Stimulated activated CD8-positive, alpha-beta memory T cell treated with anti-CD3 and anti-CD28 coated beads, Interleukin-4, amount 100 ng/mL, for 48 hours (primary cell): Measurements from ENCODE around the gene PEDS1.

Experiments
- DNase-seq: peaks from one replicate; pipeline ENCODE4 v3.0.0-alpha.2; 2020

Gene PEDS1

DNA sequence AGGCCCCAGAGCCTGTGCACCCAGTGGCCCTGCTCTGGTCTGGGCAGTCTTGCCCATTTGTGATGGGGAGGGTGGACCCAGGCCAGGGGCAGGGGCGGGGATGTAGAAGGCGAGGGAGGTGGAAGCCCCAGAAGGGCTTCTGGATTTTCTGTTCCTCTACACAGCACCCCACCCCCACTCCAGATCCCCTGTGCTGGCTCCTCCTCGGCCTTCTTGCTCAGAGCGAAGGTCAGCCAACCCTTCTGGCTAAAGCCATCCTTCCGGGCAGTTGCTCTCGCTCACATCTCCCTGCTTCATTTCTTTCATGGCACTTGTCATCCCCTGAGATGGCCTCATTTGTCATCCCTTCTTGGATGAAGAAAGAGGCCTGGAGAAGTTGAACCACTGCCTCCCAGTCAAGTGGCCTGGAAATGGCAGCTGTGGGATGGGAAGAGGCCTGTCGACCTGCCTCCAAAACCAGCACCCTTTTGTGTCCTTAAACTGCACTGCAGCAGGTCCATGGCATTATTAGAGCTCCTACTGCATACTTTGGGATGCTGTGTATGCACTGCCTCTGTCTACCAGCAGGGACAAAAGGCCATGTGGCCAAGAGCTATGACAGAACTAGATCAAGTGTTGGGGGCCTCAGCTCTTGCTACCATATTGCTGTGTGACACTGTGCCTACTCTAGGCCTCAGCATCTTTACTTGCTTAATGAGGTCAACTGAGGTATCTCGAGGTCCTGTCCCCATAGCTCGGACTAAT is 19.9 kb downstream of the PEDS1 start:
- no peak for DNase-seq

DNA sequence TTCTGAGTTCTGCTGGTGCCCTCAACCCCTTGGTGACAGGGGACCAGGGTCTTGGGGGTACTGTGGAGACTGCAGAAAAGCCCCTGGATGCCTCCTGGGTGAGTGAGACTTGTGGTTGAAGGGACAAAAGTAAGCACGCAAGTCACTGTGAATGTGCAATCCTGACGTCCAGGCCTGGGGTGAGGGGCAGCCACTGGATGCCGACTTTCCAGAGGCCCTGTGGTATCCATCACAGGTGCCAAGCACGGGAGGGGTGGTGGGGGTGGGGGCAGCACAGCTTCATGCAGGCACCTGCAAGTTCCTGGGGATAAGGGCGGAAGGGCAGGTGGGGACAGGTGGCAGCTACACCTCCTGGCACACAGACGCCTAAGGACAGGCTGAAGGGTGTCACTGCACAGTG is 20.5 kb downstream of the PEDS1 start:
- DNase-seq: no peak

DNA sequence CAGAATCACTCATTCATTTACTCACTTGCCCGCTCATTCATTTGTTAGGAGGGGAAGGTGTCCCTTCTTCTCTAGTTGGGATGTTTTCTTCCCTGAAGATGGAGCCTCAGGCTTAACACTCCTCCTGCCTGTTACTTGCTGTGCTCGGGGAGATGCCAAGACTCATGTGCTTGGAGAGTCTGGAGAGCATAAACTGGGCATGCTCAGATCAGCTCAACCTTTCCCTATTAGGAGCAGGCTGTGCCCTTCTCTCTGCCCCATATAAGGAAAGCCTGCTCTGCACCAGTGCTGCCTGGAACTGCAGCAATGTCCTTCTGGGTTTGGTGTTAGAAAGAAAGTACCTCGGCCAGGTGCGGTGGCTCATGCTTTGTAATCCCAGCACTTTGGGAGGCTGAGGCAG is 22.5 kb downstream of the PEDS1 start:
- no peak for DNase-seq

DNA sequence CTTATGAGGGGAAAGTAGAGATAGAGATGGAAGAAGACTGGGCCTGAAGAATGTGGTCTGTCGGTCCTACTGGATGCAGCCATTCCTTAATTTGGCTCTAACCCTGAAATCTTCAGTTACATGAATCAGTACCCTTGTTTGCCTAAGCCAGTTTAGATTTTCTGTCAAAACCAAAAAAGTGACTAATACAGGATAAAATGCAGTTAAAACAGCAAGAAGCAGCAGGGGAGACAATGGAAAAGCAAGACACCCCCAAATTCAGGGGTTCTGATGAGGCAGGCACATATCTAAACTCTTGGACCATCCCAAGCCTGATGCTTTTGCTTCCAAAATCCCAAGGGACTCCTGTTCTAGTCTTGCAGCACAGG is 23.2 kb downstream of the PEDS1 start:
- DNase-seq: no peak

DNA sequence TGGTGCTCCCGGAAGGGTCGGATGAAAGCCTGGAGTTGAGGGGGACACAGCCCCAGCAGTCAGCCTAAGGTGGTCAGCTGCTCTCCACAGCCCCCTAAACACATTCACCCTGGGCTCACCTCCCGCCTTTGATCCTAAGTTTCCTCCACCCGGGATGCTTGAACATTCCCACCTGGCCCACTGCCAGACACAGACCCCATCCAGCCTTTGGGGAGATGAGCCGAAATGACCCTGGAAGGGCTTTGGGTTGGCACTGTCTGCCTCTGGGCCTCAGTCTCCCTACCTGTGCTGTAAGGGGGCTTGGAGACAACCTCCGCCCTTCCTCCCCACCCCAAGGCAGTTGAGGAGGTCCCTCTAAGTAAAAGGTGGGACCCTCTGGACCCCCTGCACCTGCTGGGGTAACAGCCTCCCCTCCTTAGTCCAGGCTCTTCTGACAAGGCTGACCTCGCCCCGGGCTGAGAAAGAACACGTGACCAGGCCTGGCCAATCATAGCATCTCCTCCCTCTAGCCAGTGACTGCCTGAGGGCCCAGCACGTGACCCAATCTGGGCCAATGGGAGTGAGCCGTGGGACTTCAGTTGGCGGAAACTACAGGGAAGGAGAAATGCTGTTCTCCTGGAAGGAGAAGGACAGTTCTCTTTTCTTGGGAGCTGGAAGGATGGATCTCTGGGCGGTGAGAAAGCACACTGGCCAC is 23.7 kb downstream of the PEDS1 start:
- DNase-seq: no peak

DNA sequence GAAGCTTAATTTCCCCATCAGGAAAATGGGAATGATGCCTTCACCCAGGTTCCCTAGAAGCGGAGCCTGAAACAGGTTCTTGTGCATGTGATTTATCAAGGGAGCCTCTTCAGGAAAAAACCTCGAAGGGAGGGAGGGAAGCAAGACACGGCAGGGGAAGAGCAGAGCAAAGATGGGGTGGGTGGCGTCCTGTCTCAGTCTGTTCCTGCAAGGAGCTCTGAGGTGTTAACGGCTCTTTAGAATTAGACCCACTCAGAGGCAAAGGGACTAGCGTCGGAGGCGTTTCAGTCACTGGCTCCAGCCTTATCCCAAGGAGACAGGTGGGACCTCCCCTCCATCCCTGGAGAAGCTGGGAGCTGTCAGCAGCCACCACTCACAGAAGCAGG is 25.0 kb downstream of the PEDS1 start:
- no peak for DNase-seq

DNA sequence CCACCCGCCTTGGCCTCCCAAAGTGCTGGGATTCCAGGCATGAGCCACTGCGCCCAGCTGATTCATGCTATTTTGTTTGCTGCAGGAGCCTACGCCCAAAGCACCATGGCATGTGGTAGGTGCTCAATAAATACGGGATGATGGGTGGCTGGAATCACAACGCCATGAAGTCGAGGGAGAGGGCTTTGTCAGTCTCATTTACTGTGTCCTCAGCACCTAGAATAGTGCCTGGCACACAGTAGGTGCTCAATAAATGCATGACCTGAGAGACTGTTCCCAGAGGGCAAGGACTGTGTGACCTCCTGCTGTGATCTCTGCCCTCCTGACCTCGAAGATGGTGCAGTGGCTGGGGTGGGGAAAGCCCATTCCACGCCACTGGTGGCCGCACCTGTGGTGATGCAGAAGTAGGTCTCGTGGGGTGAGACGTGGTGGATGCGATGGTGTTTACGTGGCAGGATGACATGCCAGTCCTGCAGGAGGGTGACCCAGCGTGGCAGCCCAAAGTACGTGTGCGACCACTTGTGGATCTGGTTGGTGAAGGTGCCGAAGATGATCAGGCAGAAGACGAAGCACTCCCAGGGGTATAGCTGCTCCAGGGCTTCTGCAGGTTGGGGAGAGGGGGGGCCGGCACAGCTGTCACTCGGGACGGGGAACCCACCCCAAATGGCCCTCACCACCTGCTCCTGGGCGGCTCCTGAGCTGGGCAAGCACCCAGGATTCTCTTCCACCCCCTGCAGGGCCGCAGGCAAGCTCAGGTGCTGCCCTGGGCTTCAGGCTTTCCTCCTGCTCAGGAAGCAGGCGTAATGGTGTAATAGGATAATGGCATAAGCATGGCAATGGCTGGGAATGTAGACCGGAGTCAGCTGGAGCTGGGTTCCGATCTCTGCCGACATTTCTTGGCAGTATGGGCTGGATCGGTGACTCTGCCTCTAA is 25.7 kb downstream of the PEDS1 start:
- DNase-seq: no peak

DNA sequence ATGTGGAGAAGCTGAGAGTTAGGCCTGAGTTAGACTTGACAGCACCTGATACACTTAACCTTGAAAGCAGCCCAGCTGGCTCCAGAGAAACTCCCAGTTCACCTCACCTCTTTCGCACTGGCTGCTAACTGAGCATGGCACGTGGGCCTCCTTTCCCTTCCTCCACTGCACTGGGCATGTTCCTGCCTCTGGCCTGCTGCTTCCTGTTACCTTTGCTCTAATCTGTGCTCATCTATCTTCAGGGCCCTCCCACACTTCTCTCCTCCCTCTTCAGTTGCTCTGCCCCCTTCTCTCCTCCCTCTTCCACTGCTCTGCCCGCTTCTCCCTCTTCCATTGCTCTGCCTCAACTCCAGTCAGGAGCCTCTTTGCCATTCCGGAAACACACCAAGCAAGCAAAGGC is 26.9 kb downstream of the PEDS1 start:
- no peak for DNase-seq

DNA sequence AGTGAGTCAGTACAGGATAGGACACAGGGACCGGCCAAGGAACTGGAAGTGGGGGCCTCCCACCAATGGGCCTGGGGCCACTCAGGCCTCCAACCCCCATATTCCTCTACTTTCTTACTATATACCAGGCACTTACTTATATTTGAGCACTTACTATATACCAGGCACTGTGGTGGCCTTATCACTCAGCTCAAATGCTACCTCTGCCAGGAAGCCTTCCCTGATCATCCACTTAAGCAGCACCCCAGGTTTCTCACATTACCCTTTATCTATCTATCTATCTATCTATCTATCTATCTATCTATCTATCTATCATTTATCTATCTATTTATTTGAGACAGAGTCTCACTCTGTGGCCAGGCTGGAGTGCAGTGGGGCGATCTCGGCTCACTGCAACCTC is 28.2 kb downstream of the PEDS1 start:
- DNase-seq: no peak

DNA sequence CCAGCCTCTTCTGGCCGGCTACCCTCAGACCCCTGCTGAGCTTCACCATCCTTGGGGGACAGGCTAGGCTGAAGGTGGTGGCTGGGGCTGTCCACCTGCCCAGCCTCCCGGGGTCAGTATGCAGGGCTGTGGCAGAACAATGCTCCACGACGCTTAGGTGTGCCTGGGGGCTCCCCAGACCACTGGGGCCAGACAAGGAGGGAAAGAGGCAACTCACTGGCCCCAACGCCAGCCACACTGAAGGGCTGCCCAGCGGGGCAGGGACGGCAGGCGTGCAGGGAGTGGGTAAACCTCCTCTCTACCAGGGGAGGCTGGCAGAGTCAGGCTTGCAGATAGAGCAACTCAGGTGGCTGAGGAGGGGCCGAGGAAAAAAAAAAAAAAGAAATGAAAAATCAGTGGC is 29.0 kb downstream of the PEDS1 start:
- no peak for DNase-seq

DNA sequence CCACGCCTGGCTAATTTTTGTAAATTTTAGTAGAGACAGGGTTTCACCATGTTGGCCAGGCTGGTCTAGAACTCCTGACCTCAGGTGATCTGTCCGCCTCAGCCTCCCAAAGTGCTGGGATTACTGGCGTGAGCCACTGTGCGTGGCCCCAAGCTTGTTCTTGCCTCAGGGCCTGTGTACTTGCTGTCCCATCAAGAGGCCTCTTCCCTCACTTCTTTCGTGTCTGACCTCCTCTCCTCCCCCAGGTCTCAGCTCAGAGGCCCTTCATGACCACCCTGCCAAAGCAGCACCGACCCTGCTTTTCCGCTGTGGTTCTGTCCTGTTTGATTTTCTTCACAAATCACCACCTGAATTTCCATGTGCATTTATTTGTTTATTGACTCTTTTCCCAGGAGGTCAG is 30.1 kb downstream of the PEDS1 start:
- DNase-seq: no peak

DNA sequence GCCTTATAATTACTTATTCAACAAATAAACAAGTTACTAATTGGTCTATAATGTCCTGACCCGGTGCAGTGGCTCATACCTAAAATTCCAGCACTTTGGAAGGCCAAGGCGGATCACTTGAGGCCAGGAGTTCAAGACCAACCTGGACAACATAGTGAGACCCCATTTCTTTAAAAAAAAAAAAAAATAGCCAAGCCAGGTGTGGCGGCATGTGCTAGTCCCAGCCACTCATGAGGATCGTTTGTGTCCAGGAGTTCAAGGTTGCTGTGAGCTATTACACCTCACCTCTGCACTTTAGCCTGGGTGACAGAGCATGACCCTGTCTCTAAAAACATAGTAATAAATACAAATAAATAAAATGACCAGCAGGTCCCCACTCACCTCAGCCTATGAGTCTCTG is 30.8 kb downstream of the PEDS1 start:
- no peak for DNase-seq

DNA sequence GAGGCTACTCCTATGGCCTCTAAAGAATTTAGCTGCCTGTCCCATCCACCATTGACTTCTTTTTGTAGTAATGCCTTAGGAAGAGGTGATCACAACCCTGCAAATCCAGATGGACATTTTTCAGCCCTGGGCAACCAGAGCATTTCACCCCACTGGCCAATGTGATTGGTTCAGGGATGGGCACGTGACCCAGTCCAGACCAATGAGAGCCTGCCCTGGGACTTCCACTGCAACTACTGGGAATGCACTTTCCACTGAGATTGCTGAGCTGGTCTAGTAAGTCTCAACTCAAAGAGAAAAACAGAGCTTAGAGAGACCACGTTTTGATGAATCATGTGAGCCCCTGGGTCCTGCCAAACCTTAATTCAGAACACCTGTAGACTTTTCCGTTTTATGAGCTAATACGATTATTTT is 31.7 kb downstream of the PEDS1 start:
- DNase-seq: no peak

DNA sequence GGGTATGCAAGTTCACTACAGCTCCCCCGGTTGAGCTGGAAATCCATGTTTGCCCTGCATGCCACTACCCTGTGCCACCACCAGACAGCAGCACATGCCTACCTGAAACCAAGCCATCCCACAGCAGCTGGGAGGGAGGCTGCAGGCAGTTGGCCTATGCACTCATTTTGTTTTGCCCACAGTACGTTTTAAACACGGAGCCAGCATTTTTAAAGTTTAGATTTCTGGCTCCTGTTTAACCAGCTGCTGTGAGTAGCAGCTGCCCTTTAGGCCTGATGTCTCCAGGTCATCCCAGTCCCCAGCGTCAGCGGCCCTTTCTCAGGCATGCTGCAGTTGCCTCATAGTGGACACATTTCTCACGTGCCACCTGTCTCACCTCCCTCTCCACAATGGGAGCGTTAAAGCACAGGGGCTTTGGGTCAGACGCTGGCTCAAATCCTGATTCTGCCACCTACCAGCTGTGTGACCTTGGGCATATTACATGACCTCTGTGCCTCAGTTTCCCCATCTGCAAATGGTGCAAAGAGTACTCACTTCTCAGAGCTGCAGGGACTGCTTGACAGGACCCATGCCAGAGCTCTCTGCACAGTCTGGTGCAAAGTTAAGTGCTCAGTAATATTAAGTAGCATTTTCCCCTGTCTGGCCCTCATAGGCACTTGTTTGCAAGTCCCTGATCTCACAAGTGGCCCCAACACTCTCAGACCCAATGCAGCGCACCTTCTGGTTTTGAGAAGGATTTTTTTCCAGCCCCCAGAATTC is 32.4 kb downstream of the PEDS1 start:
- peak; percentile 65 for DNase-seq

DNA sequence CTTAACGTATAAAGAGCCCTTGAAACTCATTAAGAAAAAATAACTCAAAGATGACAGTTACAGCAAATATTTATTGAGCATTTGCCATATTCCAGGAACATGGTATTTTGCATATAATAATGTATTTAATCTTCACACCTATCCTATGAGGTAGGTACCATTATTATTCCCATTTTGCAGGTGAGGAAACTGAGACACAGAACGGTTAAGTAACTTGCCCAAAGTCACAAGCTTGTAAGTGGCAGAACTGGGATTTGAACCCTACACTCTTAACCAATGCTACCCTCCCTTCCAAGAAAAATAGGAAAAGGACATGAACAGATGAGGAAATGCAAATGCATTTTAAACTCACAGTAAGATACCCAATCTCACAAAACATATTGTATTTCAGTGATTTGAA is 35.3 kb downstream of the PEDS1 start:
- no peak for DNase-seq

DNA sequence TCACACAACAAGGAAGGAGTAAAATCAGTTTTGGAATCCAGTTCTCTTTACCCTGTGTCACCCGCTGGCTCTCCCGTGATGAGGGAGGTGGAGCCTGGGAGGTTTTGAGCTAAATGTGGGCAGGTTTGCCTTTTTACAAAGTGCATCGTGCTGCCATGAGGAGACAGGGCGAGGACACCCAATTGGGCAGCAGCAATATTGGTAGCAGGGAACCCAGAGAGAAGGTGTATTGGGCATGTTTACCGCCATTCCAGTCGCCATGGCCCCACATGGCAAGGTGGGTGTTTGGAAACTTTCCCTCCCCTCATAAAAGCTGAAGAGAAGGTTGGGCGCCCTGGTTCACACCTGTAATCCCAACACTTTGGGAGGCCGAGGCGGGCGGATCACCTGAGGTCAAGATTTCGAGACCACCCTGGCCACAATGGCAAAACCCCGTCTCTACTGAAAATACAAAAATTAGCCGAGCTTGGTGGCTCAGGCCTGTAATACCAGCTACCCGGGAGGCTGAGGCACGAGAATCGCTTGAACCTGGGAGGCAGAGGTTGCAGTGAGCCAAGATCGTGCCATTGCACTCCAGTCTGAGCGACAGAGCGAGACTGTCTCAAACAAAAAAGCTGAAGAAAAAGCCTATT is 37.0 kb downstream of the PEDS1 start:
- DNase-seq: no peak

DNA sequence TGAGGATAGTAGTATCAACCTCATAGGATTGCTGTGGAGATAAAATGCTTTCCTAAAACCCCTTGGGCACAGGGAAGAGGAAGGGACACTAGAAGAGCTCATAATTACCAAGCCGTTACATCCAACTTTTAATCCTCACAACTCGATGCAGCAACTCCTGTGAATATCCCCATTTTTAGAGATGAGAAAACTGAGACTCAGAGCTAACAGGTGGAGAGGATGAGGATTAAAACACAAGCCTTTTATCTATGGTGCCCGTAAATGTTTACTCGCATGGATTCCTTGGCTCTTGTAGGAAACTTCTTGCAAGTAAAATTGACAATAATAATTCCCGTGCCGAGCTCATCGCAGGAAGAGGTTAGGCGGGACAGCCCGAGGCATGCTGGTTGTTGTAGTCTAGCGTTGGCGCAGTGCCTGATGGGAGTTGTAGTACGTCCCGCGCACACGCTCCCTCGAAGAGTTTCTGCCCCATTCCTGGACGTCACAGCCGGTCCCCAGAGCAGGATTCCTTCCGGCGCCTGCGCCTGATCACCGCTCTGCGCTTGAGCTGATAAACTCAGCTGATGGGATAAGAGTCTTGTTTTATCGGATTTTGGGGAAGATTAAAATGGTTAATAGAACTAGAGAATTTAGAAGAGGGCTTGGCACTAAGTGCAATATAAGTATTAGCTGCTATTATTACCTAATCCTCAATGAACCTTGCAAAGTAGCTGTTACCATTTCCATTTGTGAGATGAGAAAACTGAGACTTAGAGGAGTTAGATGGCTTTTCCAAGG is 37.7 kb downstream of the PEDS1 start:
- DNase-seq: peak; percentile 92

DNA sequence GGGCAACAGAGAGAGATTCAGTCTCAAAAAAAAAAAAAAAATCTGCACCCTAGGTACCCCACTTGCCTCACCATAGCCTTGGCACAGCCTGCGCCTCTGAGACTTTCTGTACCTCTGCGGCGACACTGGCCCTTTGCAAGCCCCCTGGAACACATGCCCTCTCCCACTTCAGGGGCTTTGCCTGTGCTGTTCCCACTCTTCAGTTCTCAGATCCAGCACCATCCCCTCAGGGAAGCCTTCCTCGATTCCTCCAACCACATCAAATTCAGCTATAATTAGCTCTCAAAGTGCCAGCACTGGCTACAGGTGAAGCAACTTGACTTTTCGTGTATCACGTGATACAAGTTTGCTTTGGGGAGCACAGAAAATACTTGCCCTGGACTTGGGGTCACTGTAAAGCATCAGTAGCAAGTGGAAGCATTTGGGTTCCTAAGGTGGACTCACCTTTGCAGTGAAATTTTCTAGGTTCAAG is 38.4 kb downstream of the PEDS1 start:
- no peak for DNase-seq

DNA sequence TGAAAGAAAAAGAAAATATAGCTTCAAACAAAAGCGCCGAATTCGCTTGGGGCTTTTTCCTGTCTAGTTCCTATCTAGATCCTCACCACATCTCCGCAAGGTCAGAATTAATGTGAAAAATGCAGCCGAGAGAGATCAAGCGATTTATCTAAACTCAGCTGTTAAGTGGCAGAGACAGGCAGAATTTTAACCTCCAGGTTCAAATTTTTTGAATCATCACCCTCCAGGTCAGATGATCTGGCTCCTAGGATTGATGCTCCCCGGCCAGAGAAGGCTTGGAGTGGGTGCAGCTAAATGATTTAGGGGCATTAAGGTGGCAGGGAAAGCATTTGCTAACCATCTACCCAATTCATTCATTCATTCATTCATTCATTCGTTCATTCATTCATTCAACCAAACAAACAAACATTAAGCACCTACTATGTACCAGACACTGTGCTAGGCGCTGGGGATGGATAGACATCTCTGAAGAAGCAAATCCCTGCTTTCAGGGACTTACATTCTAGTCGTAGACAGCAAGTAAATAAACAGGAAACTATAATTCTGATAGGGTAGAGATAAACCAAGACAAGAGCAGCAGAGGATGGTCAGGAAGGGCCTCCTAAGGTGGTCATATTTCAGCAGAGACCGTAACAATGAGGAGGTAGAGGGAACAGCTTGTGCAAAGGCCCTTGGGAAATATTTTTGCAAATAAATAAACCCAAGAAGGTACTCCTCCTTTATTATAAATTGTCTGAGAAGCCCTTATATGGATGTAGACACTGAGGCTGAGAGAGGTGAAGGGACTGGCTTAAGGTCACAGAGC is 39.9 kb downstream of the PEDS1 start:
- DNase-seq: no peak
